Measurements from ENCODE around the gene SLC15A2.

DNA sequence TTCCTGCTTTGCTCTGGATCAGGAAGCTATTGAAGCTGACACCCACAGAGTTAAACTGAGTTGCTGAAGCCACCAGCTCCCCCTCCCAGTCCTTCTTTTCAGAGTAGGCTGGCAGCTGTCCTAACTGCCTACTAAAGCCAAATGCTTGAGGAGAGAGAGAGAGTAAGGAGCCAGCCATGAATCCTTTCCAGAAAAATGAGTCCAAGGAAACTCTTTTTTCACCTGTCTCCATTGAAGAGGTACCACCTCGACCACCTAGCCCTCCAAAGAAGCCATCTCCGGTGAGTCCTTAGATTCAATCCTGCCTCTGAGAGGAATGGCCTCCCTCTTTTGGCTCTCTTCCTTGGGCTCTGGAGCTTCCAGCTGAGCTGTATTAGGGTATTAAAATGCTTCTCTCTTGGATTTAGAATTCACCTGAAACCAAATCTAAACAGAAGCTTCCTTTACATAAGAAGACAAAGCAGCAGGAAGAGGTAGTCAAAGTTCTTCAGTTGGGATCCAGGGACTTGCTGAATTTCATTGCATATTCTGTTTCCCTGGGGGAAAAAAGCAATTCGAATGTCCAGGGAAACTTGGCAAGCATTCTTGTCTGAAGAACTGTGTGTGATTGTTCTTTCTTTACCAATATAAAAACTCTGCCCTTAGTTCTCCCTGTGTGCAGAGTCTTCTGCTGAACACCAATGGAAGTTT is at the start of gene SLC15A2:
- TF ChIP-seq CTCF (IDR thresholded peaks at IDR 0.05) (no peak), POLR2A (IDR thresholded peaks at IDR 0.05) (no peak), POLR2AphosphoS5 (IDR thresholded peaks at IDR 0.05; ENCODE audit: insufficient read depth in 1 of 2, low read depth in 1 of 2) (no peak)

Data from vagina (tissue), 2 donors.